Stimulated activated CD4-positive, alpha-beta T cell treated with anti-CD3 and anti-CD28 coated beads, Interleukin-1b, Interleukin-23, amount 100 ng/mL, for 24 hours (primary cell): Measurements from ENCODE around the gene TSPAN13.
A peak's percentile ranks its signal among the peaks of the same experiment; 100 is the strongest.

Source experiments
- DNase-seq, 4 experiments: peaks; one replicate each; pipeline ENCODE4 v3.0.0-alpha.2; 2020; ENCODE audit warnings: low read depth in 4 of 4, low spot score in 1 of 4

The TSPAN13 gene

DNA sequence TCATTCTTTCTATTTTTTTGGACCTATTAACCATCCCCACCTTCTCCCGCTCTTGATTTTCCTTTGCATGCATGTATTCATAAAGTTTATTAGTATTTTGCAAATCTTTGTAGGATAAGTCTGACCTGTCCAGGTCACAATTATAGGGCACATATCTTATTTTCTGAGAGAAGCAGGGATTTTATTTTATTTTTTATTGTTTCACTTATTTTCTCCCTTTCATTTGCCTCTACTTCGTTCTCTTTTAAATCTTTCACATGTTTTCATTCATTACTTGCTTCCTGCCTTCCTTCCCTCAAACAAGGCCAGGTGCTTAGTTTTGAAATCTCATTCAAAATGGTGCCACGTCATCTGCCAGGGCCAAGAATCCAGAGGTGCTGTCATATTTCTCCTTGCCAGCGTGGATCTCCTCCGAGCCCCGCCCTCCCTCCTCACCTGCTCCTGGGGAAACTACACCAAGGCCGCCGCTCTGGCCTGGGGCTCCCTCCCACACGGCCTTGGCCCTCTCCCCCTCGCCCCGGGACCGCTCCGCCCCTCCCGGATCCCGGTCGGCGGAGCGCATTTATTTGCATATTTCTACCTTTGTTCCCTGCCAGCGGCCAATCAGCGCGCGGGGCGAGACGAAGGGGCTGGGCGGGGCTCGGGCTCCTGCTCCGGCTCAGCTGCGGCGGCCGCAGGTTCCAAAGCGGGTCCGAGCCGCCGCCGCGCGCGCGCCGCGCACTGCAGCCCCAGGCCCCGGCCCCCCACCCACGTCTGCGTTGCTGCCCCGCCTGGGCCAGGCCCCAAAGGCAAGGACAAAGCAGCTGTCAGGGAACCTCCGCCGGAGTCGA lies at the start of gene TSPAN13:
TSS of gene TSPAN13 (plus strand) at position 654 of the 830 bp plus-strand sequence. CDS start 213 bp downstream, outside the sequence.
- DNase-seq, result peak in 3 of 4 experiments; percentile 16 to 44 (median 36)

DNA sequence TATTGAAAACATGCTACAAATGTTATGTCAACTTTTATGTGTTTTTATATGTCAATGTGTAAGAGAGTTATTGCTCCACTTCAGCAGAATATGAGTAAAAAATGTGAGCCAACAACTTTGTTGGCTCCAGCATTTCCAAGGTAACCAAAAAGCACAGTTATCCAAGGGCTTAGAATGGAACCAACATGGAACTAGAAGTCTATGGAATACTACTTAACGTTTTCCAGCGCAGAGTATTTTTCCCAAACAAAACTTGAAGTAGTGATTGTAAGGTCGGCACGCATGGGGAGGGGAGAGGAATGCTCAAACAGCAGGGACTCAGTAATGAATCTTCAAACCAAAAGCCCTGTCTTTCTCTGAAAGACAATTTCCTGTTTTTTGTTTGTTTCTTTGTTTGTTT lies 45.0 kb upstream of the TSPAN13 start:
- no peak for DNase-seq

DNA sequence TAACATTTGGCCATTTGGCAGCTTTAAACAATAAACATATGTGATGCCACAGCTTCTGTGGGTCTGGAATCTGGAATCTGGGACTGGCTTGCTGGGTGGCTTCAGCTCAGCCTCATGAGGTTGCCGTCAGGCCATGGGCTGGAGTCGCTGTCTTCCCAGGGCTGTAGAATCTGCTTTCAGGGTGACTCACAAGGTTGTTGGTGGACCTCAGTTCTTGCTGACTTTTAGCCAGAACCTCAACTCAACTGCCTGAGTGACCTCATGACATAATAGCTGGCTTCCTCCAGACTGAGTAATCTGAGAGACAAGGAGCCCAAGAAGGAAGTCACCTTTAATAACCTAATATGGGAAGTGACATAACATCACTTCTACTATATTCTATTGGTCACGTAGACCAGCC lies 44.6 kb upstream of the TSPAN13 start:
- no peak for DNase-seq

DNA sequence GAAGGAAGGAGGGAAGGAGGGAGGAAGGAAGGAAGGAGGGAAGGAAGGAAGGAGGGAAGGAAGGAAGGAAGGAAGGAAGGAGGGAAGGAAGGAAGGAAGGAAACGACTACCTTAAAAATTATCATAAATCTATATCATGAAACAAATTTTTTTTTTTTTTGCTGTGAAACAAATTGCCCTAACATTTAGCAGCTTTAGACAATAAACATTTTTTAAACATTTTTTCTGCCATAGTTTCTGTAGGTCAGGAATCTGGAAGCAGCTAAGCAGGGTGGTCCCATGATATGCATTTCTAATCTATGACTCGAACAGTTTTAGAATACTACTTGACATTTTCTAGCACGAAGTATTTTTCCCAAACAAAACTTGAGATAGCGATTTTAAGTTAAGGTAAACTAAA lies 42.9 kb upstream of the TSPAN13 start:
- DNase-seq, result no peak

DNA sequence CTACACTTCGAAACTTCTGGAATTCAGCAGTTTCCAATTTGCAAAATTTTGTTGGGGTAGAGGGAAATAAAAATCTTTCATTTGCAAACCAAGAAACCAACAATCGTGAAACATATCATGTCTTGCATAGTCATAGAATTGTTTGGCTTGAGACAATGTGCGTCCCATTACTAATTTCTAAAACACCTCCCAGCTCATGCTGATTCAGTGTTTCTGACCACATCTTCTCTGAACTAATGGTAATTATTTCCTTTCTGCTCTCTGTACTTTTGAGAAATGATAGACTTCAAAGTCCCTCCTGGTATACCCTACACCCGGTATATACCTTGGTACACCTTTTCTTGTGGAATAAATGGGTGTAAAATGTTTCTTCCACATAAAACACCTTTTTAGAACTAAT lies 41.8 kb upstream of the TSPAN13 start:
- DNase-seq, result no peak

DNA sequence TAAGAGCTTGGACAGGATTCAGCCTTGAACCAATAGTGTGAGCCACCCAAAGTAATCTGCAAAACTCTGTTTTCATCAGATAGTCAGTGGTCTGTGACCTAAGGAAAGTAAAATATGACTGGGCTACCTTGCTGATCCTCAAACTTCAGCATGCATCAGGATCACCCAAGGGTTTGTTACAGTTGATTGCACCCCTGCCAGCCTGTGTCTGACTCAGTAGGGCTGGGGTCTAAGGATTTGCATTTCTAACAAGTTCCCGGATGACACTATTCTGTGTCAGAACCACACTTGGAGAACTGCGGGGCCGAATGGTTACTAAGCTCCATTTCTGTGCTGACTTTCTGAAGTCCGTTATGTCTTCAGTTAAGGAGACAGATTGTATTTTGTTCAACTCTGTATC lies 40.6 kb upstream of the TSPAN13 start:
- DNase-seq, result no peak

DNA sequence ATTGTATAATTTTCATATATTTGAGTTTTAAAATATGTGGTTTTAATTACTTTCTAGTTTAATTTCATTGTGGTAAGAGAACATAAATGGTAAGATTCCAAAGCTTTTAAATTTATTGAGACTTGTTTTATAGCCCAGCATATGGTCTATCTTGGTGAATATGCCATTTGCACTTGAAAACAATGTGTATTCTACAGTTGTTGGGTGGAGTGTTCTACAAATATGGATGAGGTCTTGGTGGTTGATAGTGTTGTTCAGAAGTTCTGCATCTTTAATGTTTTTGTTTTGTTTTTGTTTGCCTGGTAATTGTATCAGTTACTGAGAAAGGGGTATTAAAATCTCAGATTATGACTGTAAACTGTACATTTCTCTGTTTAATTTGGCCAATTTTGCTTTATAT lies 37.6 kb upstream of the TSPAN13 start:
- DNase-seq, result no peak

DNA sequence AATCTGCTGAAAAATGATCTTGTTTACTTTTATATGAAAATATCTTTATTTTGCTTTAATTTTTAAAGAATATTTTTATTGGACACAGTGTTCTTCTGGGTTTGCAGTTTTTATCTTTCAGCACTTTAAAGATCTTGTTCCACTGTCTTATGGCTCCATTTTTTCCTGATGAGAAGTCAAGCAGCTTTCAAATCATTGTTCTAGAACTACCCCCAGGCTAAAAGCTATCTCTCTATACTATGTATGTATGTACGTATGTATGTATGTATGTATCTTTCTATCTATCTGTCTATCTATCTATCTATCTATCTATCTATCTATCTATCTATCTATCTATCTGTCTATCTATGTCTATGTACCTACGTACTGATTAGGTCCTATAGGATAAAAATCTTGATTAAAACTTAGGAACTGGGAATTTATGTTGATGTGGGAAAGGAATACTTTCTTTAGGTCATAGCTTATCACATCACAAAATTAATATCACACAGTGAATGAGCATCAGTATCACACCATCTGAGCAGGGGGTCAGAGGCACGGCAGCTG lies 35.4 kb upstream of the TSPAN13 start:
- no peak for DNase-seq

DNA sequence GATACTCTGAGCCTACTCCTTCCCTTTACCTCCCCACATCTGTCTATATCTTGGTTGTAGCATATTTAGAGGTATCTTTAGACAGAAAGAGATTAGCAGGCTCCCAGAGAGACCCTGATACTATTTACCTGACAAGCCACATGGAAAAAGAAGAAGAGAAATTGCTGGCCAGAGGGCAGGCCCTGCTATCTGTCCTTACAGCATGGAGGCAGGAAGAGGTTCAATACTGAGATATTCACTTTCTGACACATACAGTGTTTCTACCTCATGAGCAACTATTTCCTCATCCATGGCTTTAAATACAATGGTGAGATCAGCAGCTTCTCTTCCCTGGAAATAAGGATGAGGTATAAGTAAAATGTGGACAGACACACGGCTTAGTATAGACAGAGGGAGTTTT lies 33.9 kb upstream of the TSPAN13 start:
- no peak for DNase-seq

DNA sequence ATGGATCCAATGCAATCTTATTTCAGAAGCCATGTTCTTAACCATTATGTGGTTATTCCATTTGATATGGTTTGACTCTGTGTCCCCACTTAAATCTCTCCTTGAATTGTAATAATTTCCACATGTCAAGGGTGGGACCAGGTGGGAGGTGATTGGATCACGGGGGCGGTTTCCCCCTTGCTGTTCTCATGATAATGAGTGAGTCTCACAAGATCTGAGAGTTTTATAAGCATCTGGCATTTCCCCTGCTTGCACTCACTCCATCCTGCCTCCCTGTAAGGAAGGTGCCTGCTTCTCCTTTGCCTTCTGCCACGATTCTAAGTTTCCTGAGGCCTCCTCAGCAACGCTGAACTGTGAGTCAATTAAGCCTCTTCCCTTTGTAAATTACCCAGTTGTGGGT lies 32.0 kb upstream of the TSPAN13 start:
- no peak for DNase-seq

DNA sequence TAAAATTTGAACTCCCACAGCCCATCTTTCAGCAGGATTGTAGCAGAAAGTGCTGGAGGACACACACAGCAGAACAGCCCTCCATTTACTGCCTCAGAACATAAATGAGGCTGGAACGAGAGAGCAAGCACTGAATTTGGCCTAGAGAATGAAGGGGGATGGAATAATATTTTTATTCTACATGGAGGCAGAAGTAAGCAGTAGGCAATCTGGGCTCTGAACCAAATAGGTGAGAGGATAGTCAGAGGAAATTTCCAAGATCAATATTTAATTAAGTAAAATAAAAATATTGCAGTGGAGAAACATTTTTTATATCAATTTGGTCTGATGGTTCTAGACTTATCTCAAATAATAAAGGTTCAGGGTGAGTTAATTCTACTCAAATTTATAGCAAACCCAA lies 29.2 kb upstream of the TSPAN13 start:
- DNase-seq, result no peak

DNA sequence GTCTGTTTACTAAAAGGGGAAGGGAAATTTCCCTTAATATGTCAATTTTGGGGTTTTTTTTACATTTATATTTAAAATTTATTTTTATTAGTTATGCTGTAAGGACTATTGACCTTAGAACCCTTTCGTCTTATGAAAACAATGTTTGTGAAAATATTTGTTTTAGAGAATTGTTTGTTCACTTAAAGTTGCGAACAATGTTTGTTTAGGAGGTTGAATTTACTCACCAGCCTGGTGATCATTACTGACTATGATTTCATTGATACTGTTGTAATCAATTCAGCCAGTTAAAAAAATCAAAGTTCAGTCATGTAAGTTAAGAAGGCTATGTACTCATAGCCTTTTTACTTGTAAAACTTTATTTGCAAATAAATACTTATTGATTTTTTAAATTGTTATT lies 27.4 kb upstream of the TSPAN13 start:
- no peak for DNase-seq

DNA sequence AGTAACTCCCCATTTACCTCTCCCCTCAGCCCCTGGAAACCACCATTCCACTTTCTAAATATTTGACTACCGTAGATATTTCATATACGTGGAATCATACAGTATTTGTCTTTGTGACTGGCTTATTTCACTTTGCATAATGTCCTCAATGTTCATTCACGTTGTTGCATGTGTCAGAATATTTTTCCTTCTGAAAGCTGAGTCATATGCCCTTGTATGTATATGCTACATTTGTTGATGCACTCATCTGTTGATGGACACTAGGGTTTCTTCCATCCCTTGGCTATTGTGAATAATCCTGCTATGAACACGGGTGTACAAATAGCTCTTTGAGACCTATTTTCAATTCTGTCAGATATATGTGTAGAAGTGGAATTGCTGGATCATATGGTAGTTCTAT lies 25.8 kb upstream of the TSPAN13 start:
- DNase-seq, result no peak

DNA sequence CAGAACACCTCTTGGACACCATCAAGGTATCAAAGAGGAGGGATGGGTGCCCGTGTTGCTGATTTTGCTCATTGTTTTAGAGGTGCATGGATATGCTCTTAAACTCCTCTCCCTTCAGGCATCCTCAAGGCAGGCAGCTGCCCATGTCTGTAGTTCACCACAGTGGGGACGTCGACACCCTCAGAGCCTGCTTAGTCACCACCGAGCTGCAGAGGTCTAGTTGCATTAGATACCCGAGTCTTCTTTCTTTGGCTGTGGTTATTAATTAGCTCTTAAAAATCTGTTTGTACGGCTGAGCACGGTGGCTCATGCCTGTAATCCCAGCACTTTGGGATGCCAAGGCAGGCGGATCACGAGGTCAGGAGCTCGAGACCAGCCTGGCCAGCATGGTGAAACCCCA lies 24.7 kb upstream of the TSPAN13 start:
- no peak for DNase-seq

DNA sequence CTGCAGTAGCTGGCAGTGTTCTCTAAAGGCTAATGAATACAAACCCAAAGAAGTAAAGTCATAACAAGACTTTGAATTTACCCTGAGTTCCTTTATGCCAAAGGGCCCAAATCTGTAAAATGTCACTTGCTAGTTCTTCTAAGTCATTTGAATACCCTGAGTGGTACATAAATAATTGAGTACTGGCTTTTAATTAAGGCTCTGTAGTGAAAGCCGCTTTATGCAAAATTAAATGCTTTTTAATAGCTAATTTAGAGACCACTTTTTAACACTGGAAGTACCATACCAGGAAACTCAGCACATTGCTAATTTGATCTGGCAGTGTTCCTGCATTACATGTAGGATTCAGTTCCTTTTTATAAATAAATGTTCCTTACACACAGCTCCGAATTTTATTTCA lies 24.0 kb upstream of the TSPAN13 start:
- no peak for DNase-seq

DNA sequence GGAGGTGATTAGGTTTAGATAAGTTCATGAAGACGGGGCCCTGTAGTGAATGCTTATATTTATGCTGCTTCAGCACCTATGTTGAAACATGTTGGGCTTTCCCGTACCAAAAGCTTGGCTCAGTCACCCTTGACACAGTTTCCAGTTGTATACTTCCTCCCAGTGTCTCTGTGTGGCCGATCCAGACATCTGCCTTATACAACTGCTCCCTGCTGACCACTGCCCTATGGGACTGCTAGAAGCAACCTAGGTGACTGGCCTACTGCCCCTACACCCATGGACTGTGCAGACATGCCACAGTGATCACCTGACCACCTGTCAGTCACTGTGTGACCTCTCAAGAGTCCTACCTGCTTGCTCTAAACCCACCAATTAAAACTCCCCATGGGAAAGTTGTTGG lies 22.6 kb upstream of the TSPAN13 start:
- no peak for DNase-seq

DNA sequence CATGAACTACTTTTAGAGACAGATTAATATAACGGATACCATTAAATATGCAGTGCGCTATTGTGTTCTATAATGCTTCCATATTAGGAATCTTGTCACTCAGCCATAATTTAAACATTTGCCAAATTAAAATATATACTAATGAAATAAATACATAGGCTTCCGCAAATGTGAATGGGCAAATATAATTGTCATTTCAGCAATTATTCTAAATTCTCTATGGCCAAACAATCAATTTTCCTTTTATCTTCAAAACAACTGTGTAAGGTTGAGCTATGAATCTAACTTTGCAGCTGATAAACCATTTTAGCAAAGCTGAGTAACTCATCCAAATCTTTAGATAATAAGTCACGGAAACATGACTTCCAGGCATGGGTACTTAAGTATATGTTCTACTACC lies 20.7 kb upstream of the TSPAN13 start:
- no peak for DNase-seq

DNA sequence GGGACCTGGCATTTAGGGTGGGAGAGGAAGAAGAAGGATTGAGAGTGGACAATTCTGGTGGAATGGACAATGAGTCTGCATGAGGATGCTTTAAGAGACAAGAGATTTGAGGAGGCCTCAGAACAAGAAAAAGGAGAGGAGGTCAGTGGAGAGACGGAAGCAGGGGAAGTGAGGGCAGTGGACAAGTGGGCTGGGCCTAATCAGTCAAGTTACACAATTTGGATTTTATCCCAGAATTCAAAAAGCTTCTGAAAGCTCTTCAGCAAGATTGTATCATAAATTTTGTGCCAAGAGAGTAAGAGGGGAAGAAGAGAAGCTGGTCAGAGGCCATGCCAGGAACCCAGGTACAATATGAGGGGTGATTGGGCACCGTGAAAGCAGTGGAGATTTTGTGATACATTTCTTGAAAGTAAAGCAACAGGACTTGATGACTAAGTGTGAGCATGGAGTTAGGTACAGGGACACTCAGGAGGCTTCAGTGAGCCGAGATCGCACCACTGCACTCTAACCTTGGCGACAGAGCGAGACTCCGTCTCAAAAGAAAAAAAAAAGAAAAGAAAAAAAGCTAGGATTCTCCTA lies 19.3 kb upstream of the TSPAN13 start:
- no peak for DNase-seq

DNA sequence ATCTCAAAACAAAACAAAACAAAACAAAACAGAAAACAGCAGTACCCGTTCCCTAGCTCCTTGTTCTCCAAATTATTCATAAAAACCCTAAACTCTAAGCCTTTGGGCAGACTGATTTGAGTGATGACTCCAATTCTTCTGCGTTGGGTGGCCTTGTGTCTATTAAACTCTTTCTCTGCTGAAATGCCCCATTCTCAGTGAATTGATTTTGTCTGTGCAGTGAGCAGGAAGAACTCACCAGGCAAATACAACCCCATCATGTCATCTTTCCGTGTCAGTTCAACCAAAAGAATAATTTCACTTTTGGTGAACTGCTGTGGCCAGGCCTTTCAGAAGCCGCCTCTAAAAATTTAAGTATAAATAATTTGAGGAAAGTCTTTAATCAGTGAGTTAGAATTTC lies 18.5 kb upstream of the TSPAN13 start:
- no peak for DNase-seq

DNA sequence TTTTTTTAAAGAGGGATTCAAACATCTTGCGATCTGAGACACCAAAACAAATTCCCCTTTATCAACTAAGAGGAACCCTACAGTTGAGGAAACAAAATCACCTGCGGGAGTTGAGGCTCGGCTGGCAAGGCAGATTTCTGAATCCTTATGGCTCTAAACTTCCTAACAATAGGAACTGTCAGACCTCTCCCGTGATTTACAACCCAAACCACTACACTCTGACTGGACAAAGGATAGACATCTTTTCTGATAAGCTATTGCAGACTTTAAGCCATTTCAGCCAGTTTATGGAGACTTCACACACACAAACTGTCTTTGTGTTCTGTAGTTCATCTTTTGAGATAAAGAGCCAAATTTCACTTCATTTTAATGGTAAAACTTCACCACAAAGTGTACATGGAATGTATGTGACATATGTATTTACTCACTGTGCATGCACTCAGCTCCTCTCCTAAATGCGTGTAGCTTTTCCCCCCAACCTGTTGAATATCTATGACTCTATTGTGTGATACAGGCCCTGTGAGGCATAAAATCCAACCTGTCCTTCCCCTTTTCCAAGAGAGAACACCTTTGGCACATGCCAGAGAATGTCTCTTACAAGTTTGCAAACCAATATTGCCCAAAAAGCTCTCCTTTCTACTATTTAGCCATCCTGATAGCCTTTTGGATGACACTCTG lies 15.4 kb upstream of the TSPAN13 start:
- no peak for DNase-seq

DNA sequence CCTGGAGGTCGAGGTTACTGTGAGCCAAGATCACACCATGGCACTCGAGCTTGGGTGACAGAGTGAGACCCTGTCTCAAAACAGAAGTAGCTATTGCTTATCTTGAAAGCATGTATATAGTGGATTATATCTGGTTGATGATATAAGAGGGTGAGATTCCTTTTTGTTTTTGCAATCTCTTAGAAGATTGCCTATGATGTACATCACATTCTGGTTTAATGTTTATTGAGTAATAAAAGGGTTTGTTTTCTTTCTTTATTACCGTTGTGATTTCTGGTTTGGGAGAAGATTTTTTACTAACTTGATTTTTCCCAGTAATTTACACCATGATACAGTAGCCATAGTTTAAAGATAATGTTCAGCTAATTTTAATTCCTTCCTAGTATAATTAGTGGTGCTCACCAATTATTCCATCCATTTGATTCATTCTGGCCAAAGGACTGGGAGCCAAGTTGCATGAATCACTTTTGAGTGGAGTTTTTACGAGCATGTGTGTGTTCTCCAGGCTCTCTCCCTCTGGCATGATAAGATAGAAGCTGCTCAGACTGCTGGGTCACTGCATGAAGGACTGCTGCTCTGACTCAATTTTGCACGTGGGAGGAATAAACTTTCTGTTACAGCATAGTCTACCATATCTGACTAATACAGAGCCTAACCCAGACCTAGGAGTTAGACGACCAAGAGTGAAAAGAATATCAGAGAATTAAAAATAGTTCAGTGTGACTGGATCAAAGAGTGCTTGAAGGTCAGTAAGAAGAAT lies 13.5 kb upstream of the TSPAN13 start:
- DNase-seq, result no peak

DNA sequence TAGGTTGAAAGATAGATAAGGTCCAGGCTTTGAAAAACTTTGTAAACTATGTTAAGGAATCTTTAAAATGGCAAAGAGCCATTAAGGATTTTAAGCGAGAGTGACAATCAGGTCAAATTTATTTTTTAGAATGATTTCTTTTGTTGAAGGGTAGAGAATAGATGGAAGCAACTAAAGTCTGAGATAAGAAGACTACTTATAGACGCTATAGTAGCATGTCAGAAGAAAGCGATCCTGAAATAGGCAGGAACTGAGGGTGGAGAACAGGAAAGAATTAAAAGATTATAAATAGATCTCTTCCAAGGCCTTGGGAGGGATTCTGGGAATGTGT lies 13.0 kb upstream of the TSPAN13 start:
- DNase-seq, result no peak
